ENCODE data around the gene UBAP2. TPM values are rescaled to one million over a fixed set of nuclear protein-coding genes. Genes with fewer than 3 reads are reported as not detected.

UBAP2 gene
- 34.9 TPM for total RNA-seq
- long read RNA-seq, full-length matches to known transcripts: 4 of 24 reads
- long read RNA-seq, partial matches to known transcripts: 9 of 24 reads
- long read RNA-seq, other reads (novel, unspliced or antisense): 11 of 24 reads

- intact Hi-C loops (cut with micrococcal nuclease): no loop called here
- ATAC-seq (peak; percentile 95), DNase-seq (peak; percentile 99)
Measured at GRCh38 chr9:34048727-34049629, at the start of gene UBAP2. TSS of gene UBAP2 (minus strand) at chr9:34048887. CDS start at chr9:34017148, 31,739 bp downstream.

DNA sequence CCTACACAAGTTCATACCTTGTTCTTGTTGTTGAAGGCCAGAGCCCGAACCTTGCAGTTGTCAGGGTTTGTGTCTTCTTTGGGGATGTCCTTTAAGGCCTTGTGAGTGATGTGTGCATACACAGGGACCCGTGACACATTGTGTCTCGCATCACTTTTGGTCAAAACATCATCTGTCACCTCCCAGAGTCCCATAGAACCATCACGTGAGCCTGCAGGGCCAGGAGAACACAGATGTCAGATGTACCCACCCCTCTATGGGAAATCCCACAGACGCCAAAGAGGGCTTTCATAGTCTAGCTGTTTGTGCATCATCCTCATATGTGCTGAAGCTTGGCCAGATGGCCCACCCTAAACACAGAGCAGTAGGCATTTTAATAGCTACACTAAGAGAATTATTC, 49.6 kb upstream of the UBAP2 start:
- intact Hi-C loops (cut with micrococcal nuclease): no loop called here
- DNase-seq (no peak), ATAC-seq (no peak)

GRCh38 chr9:34097865-34098264, 49.2 kb upstream of the UBAP2 start:
- intact Hi-C loops (cut with micrococcal nuclease): no loop called here
- no peak for ATAC-seq
- DNase-seq: no peak

GRCh38 chr9:34096751-34097150, 48.1 kb upstream of the UBAP2 start:
- ATAC-seq: peak; percentile 83
- no peak for DNase-seq
- intact Hi-C loops (cut with micrococcal nuclease): no loop called here

GRCh38 chr9:34093578-34093977, 44.9 kb upstream of the UBAP2 start:
- intact Hi-C loops (cut with micrococcal nuclease): no loop called here
- no peak for DNase-seq
- ATAC-seq: peak; percentile 38

DNA sequence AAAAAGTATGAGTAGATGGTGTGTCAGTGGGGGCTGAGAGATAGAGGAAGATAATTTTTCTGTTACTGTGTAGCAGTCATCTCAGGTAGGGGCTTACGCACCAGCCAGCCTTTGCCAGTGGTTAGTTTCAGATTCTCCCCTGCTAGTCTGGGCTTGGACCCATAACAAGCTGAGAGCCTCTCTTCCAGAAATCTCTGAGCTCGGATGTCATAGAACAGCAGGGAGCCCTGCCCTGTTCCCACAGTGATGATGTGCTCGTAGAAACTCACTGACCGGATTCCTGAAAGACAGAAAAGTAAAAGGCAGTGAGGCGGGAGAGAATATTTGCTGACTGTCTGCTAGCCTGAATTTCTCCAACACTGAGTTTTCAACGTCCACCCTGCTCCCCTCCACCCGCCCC, 40.6 kb upstream of the UBAP2 start:
- ATAC-seq (no peak), DNase-seq (no peak)
- intact Hi-C loops (cut with micrococcal nuclease): no loop called here

- intact Hi-C loops (cut with micrococcal nuclease): no loop called here
- DNase-seq (no peak), ATAC-seq (no peak)
Measured at GRCh38 chr9:34087370-34087769, 38.7 kb upstream of the UBAP2 start.

GRCh38 chr9:34086864-34087263, 38.2 kb upstream of the UBAP2 start:
- ATAC-seq: peak; percentile 8
- no peak for DNase-seq
- intact Hi-C loops (cut with micrococcal nuclease): no loop called here

- DNase-seq (no peak), ATAC-seq (peak; percentile 55)
- intact Hi-C loops (cut with micrococcal nuclease): no loop called here
Measured at GRCh38 chr9:34085581-34086500, 37.2 kb upstream of the UBAP2 start.

DNA sequence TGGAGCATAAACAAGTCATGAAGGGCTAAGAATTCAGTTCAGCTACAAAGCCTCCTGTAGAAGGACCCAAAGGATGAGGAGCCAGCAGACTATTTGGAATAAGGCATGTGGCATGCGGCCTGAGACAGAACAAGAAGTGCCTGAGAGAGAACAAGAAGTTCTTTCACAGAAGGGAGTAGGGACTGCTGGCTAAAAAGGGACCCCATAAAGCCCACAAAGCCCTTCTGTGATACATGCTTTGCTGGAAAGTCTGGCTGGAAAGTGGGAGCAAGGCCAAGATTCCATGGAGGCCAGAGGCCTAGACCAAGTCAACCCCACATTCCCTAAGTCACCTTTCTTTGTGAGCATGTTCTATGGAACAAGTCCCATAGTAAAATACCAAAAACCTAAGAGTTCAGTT, 35.9 kb upstream of the UBAP2 start:
- intact Hi-C loops (cut with micrococcal nuclease): no loop called here
- ATAC-seq: peak; percentile 80
- peak; percentile 35 for DNase-seq

DNA sequence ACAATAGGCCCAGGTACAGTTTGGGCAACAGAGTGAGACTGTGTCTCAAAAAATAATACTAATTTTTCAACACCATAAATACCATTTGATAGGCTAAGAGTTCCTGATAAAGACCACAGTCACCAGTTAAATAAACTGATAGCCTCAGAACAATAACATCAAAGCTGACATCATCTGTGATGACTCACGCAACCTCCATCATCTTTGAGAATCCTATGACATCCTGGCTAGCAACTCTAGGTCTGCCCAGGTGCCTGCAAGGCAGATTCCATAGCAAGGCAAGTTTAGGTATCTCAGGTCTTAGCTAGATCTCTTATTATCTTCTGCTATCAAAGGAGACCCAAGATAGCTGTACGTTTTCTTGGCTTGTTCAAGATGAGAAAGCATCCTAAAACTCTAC, 30.5 kb upstream of the UBAP2 start:
- DNase-seq (no peak), ATAC-seq (no peak)
- intact Hi-C loops (cut with micrococcal nuclease): no loop called here

GRCh38 chr9:34072868-34073590, 24.3 kb upstream of the UBAP2 start:
- DNase-seq (no peak), ATAC-seq (peak; percentile 60)
- intact Hi-C loops (cut with micrococcal nuclease): no loop called here

DNA sequence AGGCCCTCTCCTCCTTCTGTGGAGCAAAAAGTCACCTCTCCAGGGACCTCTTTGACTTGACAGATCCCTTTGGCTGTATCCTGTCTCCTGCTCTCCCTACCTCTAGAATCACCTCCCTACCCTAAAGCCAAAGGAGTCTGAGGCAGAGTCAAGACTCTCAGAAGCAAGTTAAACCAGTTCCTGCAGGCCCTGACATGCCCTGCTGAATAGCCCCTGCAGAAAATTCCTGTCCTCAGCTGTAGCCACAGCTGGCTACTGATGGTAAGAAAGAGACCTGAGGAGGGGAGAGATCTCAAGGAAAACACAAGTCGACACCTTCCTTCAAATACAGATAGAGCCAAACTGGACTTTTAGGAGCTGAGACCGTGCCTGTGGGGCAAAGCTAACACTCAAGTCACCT, 23.7 kb upstream of the UBAP2 start:
- ATAC-seq: no peak
- DNase-seq: no peak
- intact Hi-C loops (cut with micrococcal nuclease): no loop called here

DNA sequence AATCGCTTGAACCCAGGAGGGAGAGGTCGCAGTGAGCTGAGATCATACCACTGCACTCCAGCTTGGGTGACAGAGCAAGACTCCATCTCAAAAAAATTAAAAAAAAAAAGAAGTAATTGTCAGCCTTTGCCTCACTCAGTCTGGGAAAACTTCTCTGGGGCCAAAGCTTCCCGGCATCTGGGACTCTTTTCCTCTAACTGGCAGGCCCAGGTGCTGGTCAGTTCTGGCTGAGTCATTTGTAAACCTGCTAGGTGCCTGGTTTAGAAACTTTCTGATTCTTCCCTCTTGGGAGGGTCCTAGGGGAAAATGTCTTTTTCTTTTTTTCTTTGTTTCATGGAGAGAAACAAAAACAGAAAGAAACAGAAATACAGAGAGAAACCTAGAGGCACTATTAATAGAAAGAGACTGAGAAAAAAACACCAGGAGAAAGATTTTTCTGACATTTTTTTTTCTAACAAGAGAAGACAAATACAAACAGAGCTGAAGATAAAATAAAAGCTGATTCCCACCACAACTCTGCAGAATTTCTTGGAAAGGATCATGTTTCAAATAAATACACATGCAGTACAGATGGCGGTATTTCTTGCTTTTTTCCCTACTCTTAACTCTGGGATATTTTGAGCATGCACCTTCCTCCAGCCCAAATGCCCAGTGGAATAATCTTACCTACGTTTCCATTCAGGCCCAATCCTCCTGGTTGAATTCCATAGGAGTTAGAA, 22.1 kb upstream of the UBAP2 start:
- DNase-seq (no peak), ATAC-seq (no peak)
- intact Hi-C loops (cut with micrococcal nuclease): no loop called here

DNA sequence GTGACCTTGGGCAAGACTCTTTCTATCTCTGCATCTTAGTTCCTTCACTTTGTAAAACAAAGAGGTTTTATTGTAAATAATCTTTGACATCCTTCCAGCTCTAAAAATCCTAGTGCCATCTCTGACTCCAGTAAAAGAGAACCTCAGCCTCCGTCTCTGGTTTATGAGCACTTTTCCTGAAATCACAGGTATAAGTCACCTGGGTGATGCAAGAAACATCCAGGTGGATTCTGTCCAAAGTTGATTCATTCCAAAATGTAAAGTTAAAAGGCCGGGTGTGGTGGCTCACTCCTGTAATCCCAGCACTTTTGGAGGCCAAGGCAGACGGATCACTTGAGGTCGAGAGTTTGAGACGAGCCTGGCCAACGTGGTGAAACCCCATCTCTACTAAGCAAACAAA, 21.1 kb upstream of the UBAP2 start:
- ATAC-seq (no peak), DNase-seq (no peak)
- intact Hi-C loops (cut with micrococcal nuclease): no loop called here

GRCh38 chr9:34065541-34065940, 16.9 kb upstream of the UBAP2 start:
- DNase-seq (no peak), ATAC-seq (no peak)
- intact Hi-C loops (cut with micrococcal nuclease): no loop called here

DNA sequence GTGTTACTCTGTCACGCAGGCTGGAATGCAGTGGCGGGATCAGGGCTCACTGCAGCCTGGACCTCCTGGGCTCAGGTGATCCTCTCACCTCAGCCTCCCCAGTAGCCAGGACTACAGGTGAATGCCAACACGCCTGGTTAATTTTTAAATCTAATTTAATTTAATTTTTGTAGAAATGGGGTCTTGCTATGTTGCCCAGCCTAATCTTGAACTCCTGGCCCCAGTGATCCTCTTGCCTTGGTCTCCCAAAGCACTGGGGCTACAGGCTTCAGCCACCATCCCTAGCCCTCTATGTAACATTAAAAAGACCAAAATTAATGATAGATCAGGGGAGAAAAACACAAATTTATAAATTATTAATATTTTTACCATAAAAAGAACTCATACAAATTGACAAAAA, 11.3 kb upstream of the UBAP2 start:
- DNase-seq (no peak), ATAC-seq (no peak)
- intact Hi-C loops (cut with micrococcal nuclease): no loop called here

DNA sequence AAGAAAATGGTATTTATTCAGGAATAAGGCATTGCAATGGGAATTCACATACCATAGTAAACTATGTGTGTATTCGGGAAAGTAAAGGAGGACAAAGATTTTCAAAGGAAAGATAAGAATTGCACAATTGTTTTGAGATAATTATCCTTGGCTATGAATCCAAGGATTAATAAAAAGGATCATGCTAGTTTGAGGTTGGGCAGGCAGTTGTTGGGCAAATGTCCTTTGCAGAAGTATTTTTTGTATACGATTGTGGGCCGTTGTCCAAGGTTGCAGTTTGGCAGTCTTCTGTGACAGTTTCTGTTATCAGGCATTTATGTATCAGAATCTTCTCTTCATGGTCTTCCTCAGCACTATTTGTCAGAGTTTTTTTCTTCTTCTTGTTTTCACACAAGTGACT, 10.6 kb upstream of the UBAP2 start:
- intact Hi-C loops (cut with micrococcal nuclease): no loop called here
- ATAC-seq: no peak
- no peak for DNase-seq
